GM12801 (cell line): ENCODE results near the gene COL15A1.

Experiments
- TF ChIP-seq, protein P1 (sequence below): IDR thresholded peaks from one replicate; pipeline ENCODE4 v1.5.1; 2011; ENCODE audit warnings: control low read depth; ENCODE audit not compliant: insufficient read length; ENCODE audit errors: extremely low read depth

Gene COL15A1

DNA sequence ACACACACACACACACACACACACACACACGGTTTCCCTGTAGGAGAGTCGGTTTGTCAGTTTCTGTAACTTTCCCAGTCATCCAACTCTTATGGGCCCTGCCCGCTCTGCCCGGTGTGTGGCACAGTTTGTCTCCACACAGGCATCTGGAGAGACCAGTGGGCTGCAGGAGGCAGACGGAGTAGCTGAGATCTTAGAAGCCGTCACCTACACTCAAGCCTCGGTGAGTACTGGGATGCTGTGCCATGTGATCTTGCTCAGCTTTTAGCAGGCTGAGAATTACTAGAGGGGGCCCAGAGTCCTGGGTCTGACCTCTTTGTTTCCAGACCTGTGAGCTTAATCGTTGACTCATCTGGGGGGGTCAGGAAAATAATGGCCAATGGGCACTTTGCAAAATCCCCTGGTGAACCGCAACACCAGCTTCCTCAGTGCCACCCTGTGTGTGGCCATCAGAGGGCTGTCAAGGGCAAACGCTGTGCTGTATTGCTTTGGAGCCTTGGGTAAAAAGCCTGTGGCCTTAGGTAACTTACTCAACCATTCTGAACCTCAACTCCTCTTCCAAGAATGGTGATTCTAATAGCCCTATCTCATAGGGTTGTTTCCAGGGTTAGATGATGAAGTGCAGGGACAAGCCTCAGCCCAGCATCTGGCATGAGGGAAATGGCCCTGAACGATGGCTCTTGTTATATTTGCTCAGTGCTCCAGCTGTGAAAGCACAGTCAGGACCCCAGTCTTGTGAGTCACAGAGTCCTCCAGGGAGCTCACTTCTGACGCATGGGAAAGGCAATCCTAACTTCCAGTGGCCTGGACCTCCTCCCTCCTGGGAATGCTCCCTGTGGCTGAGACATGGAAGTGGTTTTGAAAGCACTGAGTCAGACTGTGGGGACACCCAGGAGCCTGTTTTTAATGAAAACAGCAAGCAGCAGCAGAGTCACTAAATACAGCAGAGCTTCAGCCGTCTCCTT is 45.6 kb downstream of the COL15A1 start:
- TF ChIP-seq, protein P1, sequence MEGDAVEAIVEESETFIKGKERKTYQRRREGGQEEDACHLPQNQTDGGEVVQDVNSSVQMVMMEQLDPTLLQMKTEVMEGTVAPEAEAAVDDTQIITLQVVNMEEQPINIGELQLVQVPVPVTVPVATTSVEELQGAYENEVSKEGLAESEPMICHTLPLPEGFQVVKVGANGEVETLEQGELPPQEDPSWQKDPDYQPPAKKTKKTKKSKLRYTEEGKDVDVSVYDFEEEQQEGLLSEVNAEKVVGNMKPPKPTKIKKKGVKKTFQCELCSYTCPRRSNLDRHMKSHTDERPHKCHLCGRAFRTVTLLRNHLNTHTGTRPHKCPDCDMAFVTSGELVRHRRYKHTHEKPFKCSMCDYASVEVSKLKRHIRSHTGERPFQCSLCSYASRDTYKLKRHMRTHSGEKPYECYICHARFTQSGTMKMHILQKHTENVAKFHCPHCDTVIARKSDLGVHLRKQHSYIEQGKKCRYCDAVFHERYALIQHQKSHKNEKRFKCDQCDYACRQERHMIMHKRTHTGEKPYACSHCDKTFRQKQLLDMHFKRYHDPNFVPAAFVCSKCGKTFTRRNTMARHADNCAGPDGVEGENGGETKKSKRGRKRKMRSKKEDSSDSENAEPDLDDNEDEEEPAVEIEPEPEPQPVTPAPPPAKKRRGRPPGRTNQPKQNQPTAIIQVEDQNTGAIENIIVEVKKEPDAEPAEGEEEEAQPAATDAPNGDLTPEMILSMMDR: no peak

DNA sequence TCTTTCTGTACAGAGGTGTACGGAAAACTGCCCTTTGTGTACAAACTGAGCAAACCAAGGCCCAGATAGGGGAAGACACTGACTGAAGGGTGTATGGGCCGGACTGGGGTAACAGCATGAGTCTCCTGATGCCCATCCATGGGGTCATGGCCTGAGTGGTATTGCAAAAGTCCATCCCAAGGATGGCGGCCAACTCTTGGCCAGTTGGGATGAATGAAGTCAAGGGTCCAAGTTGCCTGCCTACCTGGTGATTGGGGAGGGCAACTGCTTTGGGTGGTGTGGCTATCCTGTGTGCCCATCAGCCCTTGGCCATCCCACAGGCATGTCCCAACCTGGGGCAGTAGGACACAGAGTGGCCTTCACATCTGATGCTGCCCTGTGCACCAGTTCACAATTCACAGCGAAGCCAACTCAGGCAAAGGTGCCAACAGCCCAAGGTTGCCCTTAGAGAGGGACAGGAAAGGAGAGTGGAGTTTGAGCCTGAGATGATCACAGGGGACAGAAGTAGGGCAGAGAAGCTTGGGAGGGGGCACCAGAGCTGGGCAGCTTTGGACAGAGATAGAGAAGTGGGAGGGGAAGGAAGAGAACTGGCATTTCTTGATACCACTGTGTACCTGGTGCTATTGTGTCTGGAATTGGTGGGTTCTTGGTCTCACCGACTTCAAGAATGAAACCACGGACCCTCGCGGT is 46.6 kb downstream of the COL15A1 start:
- TF ChIP-seq, protein P1: no peak

DNA sequence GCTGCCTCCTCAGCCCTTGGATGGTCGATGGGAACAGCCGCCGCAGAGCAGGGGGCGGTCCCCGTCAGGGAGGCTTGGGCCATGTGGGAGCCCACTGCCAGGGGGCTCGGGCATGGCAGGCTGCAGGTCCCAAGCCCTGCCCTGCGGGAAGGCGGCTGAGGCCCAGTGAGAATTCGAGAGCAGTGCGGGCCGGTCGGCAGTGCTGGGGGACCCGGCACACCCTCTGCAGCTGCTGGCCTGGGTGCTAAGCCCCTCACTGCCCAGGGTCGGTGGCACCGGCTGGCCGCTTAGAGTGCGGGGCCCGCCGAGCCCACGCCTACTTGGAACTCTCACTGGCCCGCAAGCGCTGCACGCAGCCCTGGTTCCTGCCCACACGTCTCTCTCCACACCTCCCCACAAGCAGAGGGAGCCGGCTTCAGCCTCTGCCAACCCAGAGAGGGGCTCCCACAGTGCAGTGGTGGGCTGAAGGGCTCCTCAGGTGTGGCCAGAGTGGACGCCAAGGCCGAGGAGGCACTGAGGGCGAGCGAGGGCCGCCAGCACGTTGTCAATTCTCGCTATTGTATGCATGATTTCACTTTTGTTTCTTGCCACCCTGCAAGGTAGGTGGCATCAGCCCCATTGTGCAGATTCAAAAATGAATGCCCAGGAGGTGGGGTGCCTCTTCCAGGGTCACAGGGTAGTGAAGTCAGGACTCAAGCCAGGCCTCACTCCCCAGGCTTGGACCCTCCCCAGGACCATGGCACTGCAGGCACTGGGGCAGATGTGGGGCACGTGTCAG is 48.6 kb downstream of the COL15A1 start:
- TF ChIP-seq, protein P1: no peak

DNA sequence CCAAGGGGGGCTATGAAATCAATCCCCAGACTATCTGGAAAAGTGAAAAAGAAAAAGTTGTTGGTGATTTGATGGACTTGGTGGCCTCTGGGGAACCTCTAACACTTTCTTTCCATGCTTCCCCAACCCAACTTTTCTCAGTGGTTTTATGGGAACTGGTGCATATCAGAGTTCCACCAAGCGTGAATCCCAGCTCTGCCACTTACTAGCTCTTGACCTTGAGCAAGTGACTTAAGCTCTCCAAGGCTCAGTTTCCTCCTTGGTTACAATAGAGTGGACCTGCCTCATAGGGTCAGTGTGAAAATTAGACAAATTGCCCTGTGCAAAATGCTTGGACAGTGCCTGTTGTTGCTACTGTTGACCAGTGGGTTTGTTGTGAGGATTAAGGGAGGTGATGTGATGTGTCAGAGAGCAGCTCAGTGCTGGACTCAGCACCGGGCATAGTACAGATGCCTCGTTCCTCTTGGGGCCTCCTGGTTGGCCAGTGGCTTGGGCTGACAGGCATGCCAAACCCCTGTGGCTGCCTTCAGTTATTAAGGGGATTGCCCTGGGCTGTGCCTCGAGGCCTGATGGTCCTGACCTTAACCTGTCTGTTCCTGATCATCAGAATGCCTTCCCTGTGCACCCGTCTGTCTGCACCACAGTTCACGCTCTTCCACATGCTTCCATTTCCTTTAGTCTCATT is 49.3 kb downstream of the COL15A1 start:
- TF ChIP-seq, protein P1: no peak

DNA sequence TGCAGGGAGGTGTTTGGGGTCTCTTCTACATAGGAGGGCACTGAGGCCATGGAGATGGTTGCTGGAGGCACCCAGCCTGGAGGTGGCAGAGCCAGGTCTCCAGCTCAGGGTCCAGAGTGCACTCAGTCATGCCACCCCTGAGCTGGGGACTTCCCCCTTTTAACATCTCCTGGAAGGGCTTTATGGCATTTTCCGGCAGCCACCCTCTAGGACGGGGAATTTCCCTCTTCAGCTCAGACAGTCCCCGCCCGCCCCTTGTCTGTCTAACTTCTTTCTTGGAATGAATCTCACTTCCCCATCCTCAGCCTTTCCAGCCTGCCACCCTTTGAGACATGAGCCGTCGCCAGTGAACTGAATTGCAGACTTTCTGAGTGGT is 49.9 kb downstream of the COL15A1 start:
- TF ChIP-seq, protein P1: no peak

DNA sequence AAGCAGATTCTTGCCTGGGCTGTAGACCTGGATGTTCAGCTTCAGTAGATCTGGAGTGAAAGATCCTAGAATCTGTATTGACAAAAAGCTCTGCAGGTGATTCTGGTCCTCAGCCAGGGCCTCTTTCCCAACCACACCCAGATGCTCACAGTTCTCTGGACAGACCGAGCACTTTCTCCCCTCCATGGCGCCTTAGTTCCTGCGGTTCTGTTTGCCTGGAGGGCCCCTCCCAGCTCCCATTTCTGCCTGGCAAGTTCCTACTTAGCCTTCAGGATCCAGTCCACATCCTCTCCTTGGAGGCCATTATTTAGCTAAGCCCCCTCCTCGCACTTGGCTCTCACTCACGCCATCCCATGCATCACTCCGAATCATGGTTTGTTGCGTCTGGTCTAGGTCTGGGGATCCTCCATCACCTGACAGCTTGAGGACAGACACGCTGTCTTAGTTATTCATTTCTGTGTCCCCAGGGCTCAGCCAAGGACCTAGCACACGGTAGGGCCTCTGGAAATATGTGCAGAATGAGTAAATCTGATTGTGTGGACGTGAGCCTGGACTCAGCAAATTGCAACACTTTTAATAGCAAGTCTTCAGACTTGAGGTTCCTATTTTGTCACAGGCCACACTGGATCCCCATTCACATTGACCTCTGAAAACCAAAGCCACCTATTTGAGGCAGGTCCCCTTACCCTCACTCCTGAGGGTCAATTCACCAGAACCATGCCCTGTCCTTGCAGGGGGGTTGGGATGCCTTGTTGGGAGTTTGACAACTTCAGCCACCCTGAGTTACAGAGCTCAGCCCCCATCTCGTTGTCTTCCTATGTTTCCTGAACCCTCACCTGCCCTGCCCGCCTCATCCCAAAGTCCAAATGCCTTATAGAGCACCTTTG is 50.7 kb downstream of the COL15A1 start:
- TF ChIP-seq, protein P1: no peak
